ENCODE results near the gene EIF4E1B. TPM values are rescaled to one million over a fixed set of nuclear protein-coding genes. Genes with fewer than 3 reads are reported as not detected.
A peak's percentile ranks its signal among the peaks of the same experiment; 100 is the strongest.

The EIF4E1B gene
- polyA plus RNA-seq, 2 of the 4 experiments (the other 2 are of a cell fraction): not detected

DNA sequence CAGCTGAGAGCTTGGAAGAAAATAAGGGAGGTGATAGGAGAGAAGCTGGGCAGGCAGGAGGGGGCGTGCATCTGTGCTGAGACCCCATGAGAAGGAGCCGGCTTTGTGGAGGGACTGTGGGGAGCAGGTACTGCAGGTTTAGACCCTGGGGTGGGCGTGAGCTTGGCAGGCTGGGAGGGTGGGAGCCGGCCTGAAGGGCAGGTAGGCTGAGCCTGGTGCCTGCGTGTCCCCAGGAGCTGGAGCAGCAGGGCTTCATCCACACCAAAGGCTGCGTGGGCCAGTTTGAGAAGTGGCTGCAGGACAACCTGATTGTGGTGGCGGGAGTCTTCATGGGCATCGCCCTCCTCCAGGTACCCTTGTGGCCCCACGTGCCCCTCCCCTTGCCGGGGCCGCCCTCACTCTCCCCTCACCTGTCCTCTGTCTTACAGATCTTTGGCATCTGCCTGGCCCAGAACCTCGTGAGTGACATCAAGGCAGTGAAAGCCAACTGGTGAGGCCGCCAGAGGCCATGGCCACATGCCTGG, 26.1 kb downstream of the EIF4E1B start:
- no peak for DNase-seq (ENCODE audit: low read depth in 1 of 2, low spot score in 1 of 2)
- ChIA-PET CTCF (interaction anchor here (0.6 to 9.9 kb wide), 10 partner anchors 9 to 456 kb away, joined by 3 to 123 read pairs (median 10); no protein-coding TSS in a partner anchor), POLR2A (interaction anchor here (1.3 kb wide), 1 partner anchor 9 kb away, joined by 4 read pairs; the partner anchor contains the start of gene TSPAN17)
- Histone ChIP-seq H3K4me2 (no peak overlapping the region), H3K9me3 (no peaks in the 10 kb centered on the region), H3K27ac (no peak overlapping the region), H3K4me1 (no peaks in the 10 kb centered on the region), H3K4me3 (no peak overlapping the region)
- no peak for TF ChIP-seq FOXS1 (CRISPR knock-in tag; IDR thresholded peaks at IDR 0.05)
- no peak for TF ChIP-seq NFE2L2 (conservative IDR thresholded peaks at IDR 0.05; ENCODE audit: low read length)
- TF ChIP-seq, protein P1, sequence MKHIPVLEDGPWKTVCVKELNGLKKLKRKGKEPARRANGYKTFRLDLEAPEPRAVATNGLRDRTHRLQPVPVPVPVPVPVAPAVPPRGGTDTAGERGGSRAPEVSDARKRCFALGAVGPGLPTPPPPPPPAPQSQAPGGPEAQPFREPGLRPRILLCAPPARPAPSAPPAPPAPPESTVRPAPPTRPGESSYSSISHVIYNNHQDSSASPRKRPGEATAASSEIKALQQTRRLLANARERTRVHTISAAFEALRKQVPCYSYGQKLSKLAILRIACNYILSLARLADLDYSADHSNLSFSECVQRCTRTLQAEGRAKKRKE (CRISPR knock-in tag; IDR thresholded peaks at IDR 0.05; ENCODE audit: low read depth): no peak
- no peak for TF ChIP-seq RARB (CRISPR knock-in tag; IDR thresholded peaks at IDR 0.05)
- no peak for TF ChIP-seq KDM1A (IDR thresholded peaks at IDR 0.05; ENCODE audit: low read depth)
- no peak for TF ChIP-seq RCOR1 (IDR thresholded peaks at IDR 0.05; ENCODE audit: low read depth, low read length)
- no peak for TF ChIP-seq HOXA7 (CRISPR knock-in tag; IDR thresholded peaks at IDR 0.05)
- no peak for TF ChIP-seq ZSCAN20 (CRISPR knock-in tag; IDR thresholded peaks at IDR 0.05)
- FAIRE-seq: no peak
- no peak for ATAC-seq
- 84% methylated on average over 13 of the region's 13 CpGs for WGBS (ENCODE audit: missing lambda C conversion rate)

DNA sequence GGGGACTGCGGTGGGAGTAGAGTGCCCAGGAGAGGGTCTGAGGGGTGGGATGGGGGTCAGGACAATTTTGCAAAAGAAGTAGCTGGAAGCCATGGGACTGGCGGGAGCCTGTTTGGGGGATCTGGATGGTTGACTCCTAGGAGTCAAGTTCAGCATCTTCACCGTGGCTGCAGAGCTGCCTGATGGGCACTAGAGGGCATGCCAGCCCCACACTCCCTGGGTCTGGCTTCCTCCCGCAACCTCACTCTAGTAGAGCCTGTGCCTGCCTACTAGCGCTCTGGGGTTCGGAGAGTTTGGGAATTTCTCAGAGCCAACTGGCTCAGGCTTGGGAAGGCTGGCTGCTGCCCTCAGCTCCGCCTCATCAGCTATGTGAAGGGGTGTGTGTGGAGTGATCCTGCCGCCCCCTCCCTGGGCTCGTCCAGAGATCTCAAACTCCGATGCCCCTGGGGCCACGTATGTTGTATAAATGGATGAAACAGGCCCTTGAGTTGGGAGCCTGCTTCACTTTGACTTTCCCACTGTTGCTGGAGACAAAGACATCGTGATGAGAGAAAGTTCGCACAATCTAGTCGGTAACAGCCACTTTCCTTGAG, 27.6 kb downstream of the EIF4E1B start:
- DNase-seq (ENCODE audit: low read depth in 1 of 2, low spot score in 1 of 2): peak; percentile 77 to 78
- Histone ChIP-seq H3K4me1 (no peaks in the 10 kb centered on the region), H3K4me2 (no peak overlapping the region), H3K9me3 (no peaks in the 10 kb centered on the region), H3K27ac (no peak overlapping the region), H3K4me3 (no peak overlapping the region)
- CTCF ChIA-PET: interaction anchor here (0.6 to 9.9 kb wide), 50 partner anchors 8 to 602 kb away, joined by 3 to 123 read pairs (median 4); partner anchors contain the start of genes EIF4E1B, HK3, SNCB and TSPAN17
- peak; percentile 84 for FAIRE-seq
- peak; percentile 77 to 87 for ATAC-seq
- WGBS (ENCODE audit: missing lambda C conversion rate): 45% methylated on average over 11 of the region's 14 CpGs
- POLR2A ChIA-PET: interaction anchor here (0.7 kb wide), 2 partner anchors 11 to 609 kb away, joined by 3 read pairs; partner anchors contain the start of gene TSPAN17
- TF ChIP-seq MAZ (IDR thresholded peaks at IDR 0.05; ENCODE audit: borderline replicate concordance, low read depth, low read length): no peak
- TF ChIP-seq RAD21 (conservative IDR thresholded peaks at IDR 0.05 in 1 of 2, IDR thresholded peaks at IDR 0.05 in 1 of 2): peak; percentile 80 to 83
- TF ChIP-seq CHD2 (IDR thresholded peaks at IDR 0.05; ENCODE audit: low read length, partially characterized antibody): no peak
- TF ChIP-seq POLR2AphosphoS2 (conservative IDR thresholded peaks at IDR 0.05; ENCODE audit: low read length): no peak
- TF ChIP-seq KDM5A (IDR thresholded peaks at IDR 0.05): no peak
- no peak for TF ChIP-seq FOXS1 (CRISPR knock-in tag; IDR thresholded peaks at IDR 0.05)
- TF ChIP-seq JUNB (IDR thresholded peaks at IDR 0.05): no peak
- no peak for TF ChIP-seq PHF8 (IDR thresholded peaks at IDR 0.05; ENCODE audit: borderline replicate concordance, low read depth)
- no peak for TF ChIP-seq RARB (CRISPR knock-in tag; IDR thresholded peaks at IDR 0.05)
- TF ChIP-seq, protein P2, sequence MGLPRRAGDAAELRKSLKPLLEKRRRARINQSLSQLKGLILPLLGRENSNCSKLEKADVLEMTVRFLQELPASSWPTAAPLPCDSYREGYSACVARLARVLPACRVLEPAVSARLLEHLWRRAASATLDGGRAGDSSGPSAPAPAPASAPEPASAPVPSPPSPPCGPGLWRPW (IDR thresholded peaks at IDR 0.05): no peak
- TF ChIP-seq RNF2 (IDR thresholded peaks at IDR 0.05; ENCODE audit: borderline replicate concordance, low read depth): no peak
- peak; percentile 56 for TF ChIP-seq SMC3 (IDR thresholded peaks at IDR 0.05)
- TF ChIP-seq JUN (IDR thresholded peaks at IDR 0.05): no peak
- TF ChIP-seq, protein P3, sequence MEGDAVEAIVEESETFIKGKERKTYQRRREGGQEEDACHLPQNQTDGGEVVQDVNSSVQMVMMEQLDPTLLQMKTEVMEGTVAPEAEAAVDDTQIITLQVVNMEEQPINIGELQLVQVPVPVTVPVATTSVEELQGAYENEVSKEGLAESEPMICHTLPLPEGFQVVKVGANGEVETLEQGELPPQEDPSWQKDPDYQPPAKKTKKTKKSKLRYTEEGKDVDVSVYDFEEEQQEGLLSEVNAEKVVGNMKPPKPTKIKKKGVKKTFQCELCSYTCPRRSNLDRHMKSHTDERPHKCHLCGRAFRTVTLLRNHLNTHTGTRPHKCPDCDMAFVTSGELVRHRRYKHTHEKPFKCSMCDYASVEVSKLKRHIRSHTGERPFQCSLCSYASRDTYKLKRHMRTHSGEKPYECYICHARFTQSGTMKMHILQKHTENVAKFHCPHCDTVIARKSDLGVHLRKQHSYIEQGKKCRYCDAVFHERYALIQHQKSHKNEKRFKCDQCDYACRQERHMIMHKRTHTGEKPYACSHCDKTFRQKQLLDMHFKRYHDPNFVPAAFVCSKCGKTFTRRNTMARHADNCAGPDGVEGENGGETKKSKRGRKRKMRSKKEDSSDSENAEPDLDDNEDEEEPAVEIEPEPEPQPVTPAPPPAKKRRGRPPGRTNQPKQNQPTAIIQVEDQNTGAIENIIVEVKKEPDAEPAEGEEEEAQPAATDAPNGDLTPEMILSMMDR (IDR thresholded peaks at IDR 0.05): peak; percentile 79
- no peak for TF ChIP-seq KDM1A (IDR thresholded peaks at IDR 0.05; ENCODE audit: low read depth)
- TF ChIP-seq CBX8 (IDR thresholded peaks at IDR 0.05): no peak
